Heart left ventricle (tissue), 16 donors: ENCODE results near the gene CD300E. TPM values are rescaled to one million over a fixed set of nuclear protein-coding genes. Genes with fewer than 3 reads are reported as not detected.

Experiments used
- ATAC-seq, 4 donors: fragments of 200-7000 bp; cut with Tn5 transposase; one replicate each; pipeline ENCODE4 v1.9.1; 2020 to 2022; ENCODE audit warnings: moderate library complexity in 4 of 4, mild to moderate bottlenecking in 3 of 4, moderate number of reproducible peaks in 1 of 4
- DNase-seq, 5 donors: peaks; one replicate each; pipeline ENCODE4 v3.0.0-alpha.2; 2020
- H3K27ac ChIP-seq, 12 donors: fragments of 200-600 bp; sonication (generic) in 4 of 12; one replicate each; pipeline versions ENCODE4 v1.5.0 to v1.8.0; 2016 to 2022; ENCODE audit warnings: mild to moderate bottlenecking in 2 of 12
- H3K27me3 ChIP-seq, 9 donors: fragments of 200-600 bp; sonication (generic) in 2 of 9; one replicate each; pipeline versions ENCODE4 v1.5.1 to v1.8.0; 2016 to 2022; ENCODE audit warnings: mild to moderate bottlenecking in 3 of 9
- H3K36me3 ChIP-seq, 9 donors: fragments of 200-600 bp; sonication (generic) in 2 of 9; one replicate each; pipeline versions ENCODE4 v1.5.0 to v1.8.0; 2018 to 2022; ENCODE audit warnings: mild to moderate bottlenecking in 2 of 9
- H3K4me1 ChIP-seq, 12 donors: fragments of 200-600 bp; sonication (generic) in 4 of 12; one replicate each; pipeline versions ENCODE4 v1.5.0 to v1.8.0; 2016 to 2022; ENCODE audit warnings: mild to moderate bottlenecking in 3 of 12
- H3K4me3 ChIP-seq, 12 donors: fragments of 200-600 bp; sonication (generic) in 4 of 12; one replicate each; pipeline versions ENCODE4 v1.5.0 to v1.8.0; 2017 to 2022; ENCODE audit warnings: mild to moderate bottlenecking in 9 of 12, moderate library complexity in 4 of 12
- H3K9me3 ChIP-seq, 12 donors: fragments of 200-600 bp; sonication (generic) in 4 of 12; one replicate each; pipeline versions ENCODE4 v1.5.0 to v1.8.0; 2016 to 2022; ENCODE audit warnings: mild to moderate bottlenecking in 1 of 12
- CTCF ChIP-seq, 12 donors: fragments of 200-600 bp; sonication (generic) in 4 of 12; IDR thresholded peaks; one replicate each; pipeline versions ENCODE4 v1.5.0 to v1.8.0; 2018 to 2022; ENCODE audit warnings: antibody characterized with exemption in 12 of 12, mild to moderate bottlenecking in 5 of 12
- POLR2A ChIP-seq, 2 donors: fragments of 450-650 bp; IDR thresholded peaks; one replicate each; pipeline ENCODE4 v1.6.1; 2017; ENCODE audit warnings: antibody characterized with exemption in 2 of 2, mild to moderate bottlenecking in 2 of 2, moderate library complexity in 2 of 2
- WGBS, 4 donors: extraction: QIAGEN DNeasy Blood & Tissue Kit in 2 of 4; methylation state at CpG; one replicate each; pipeline versions ENCODE4 v1.1.5 to v1.1.7; 2013 to 2018; 5-methylcytosine and 5-hydroxymethylcytosine counted together
- intact Hi-C, 10 donors: fragments of 100-400 bp; cut with DNase I; formaldehyde crosslinking; loops; one replicate each; pipeline versions ENCODE4 v1.11.1 to v1.14.2; 2022
- polyA plus RNA-seq, 2 donors: library from polyadenylated mRNA; stranded (reverse); fragments of 200-250 nt; gene quantifications; one replicate each; pipeline ENCODE4 v1.2.3, GENCODE V29; 2013
- total RNA-seq, 9 donors: library from RNA; depleted of rRNA in 2 of 9; stranded (reverse); fragments of >200 nt in 2 of 9; fragmentation: NEBNext Ultra II Directional in 3 of 9; extraction: Animal tissue kit (Norgen Biotek cat#: 25700) in 3 of 9; gene quantifications; one replicate each; pipeline versions ENCODE4 v1.1.0 to v1.2.4, GENCODE V29; 2016 to 2023
- donor health status: ischemic (EF 13 %, LVEDD 7.1; RV severe dilation, severe dysfunction).
- donor health status: healthy with polysubstance abuse.
- donor health status: DM: no; HTN: yes; CAD: no.
- donor health status: DM: no; HTN: no; CAD: no.
- donor health status: ischemic (EF 25% LVEDD 6.9; RV normal size, moderate dysfunction).
- donor health status: ischemic (EF 25% LVEDD 5.7; RV mildly dilated, moderate dysfunction).
- donor health status: healthy.
- donor health status: DM: yes; HTN: yes; CAD: no.
- donor health status: ischemic (EF 35%, LVEDD 5.7; RV mildly dilated, moderate dysfunction).
- donor health status: nonischemic (EF 11% LVEDD 7.7; RV severe dilation, severe dysfunction).
- donor health status: DM: yes; HTN: yes; CAD: no.
- donor health status: PGD.
- donor health status: ischemic (EF 29% LVEDD 5.4; RV normal size, mild dysfunction).
- donor health status: nonischemic (EF 23%, LVEDD 6.1; RV moderate dilation, normal function).

CD300E gene
- total and polyA plus RNA-seq, 11 donors: 0.19 to 8.6 (median 0.46) TPM; not detected in 1

- Histone ChIP-seq H3K36me3 (no peaks in the 10 kb centered on the region), H3K4me3 (no peak overlapping the region), H3K4me1 (peaks cover 0 to 12% (median 0%) of the 10 kb centered on the region in 12 donors), H3K9me3 (peaks cover 0 to 4% (median 0%) of the 10 kb centered on the region in 12 donors), H3K27me3 (peaks cover 0 to 20% (median 0%) of the 10 kb centered on the region in 9 donors), H3K27ac (no peak overlapping the region)
- intact Hi-C loops: no loop called here
- no peak for DNase-seq
- 70 to 90% (median 83%) methylated on average over 3 of the region's 3 CpGs for WGBS, 4 donors
- TF ChIP-seq CTCF (IDR thresholded peaks at IDR 0.05): no peak
- TF ChIP-seq POLR2A (IDR thresholded peaks at IDR 0.05): no peak
- ATAC-seq: no peak
Measured at GRCh38 chr17:74573169-74573568, 50.4 kb downstream of the CD300E start.

DNA sequence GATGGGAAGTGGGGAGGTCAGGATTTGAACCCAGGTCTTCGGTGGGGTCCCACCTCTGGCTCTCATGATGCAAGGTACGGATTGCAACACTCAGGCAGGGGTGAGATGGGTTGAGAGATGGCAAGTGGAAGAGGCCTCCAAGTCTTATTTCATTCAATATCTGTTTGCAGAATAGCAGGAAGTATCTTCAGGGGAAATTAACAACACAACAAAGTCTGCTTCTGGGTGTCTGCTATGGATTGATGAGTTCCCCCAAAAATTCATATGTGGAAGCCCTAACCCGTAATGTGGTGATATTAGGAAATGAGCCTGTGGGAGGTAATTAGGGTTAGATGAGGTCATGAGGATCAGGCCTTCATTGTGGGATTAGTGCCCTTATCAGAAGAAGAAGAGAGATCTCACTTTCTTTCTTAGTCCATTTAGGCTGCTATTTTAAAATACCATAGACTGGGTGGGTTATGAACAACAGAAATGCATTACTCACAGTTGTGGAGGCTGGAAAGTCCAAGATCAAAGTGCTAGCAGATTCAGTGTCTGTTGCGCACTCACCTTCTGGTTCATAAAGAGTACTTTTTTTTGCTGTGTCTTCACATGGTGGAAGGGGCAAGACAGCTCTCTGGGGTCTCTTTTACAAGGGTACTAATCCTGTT lies 51.8 kb downstream of the CD300E start:
- intact Hi-C loops: no loop called here
- peaks cover 0 to 4% (median 0%) of the 10 kb centered on the region in 12 donors for H3K9me3 ChIP-seq
- WGBS, 4 donors: 67 to 80% (median 76%) methylated on average over 4 of the region's 4 CpGs

DNA sequence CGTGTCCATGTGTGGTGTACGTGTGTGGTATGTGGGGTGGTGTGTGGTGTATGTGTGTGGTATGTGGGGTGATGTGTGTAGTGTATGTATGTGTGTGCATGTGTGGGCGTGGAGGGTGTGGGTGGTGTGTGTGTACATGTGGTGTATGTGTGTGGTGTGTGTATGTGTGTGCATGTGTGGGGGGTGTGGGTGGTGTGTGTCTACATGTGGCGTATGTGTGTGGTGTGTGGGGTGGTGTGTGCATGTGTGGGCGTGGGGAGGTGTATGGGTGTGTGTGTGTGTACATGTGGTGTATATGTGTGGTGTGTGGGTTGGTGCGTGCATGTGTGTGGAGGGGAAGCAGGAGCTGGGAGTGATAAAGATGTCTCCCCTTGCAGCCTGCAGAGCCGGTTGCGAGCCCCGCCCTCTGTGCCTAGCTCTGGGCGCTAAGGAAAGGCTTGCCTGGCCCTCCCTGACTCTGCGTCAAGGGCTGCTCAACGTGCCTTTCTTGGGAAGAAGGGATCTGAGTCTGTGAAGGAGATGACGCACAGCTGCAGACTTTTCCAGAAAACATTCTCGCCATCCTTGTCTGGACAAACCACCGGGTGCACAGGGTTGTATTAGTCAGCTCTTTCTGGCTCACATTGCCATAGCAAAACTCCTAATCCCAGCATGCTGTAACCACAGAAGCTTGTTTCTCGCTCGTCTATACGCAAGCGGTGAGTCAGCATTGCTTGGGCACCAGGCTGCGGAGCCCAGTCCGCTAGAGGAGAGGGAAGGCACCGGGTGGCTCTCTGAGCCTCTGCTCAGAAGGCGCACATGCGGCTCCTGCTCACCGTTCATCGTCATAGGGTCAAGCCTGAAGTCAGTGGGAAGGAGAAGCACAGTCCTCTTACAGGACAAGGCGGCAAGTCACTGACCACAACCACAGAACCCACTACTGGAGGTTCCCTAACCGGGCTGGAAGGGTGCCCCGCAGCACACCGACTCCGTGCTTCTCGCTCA lies 54.2 kb downstream of the CD300E start:
- peaks cover 0 to 4% (median 0%) of the 10 kb centered on the region in 12 donors for H3K9me3 ChIP-seq
- peaks cover 0 to 11% (median 0%) of the 10 kb centered on the region in 9 donors for H3K27me3 ChIP-seq
- ATAC-seq (peak in 3 of 4 donors; percentile 52 to 67 (median 62)), DNase-seq (peak in 4 of 5 donors; percentile 35 to 84 (median 46))
- 70 to 75% (median 72%) methylated on average over 30 to 32 of the region's 32 CpGs for WGBS, 4 donors
- intact Hi-C loops: no loop called here
- peaks cover 0 to 32% (median 0%) of the 10 kb centered on the region in 12 donors for H3K4me1 ChIP-seq
- H3K4me3 ChIP-seq: no peak overlapping the region
- H3K27ac ChIP-seq: peak overlapping the region in 1 of 12 donors; percentile 30
- H3K36me3 ChIP-seq: no peaks in the 10 kb centered on the region
- no peak for TF ChIP-seq CTCF (IDR thresholded peaks at IDR 0.05)
- TF ChIP-seq POLR2A (IDR thresholded peaks at IDR 0.05): no peak

More for the DNA sequence above, 51.8 kb downstream of the CD300E start:
- no peak for TF ChIP-seq CTCF (IDR thresholded peaks at IDR 0.05)
- no peak for TF ChIP-seq POLR2A (IDR thresholded peaks at IDR 0.05)
- H3K4me1 ChIP-seq: peaks cover 0 to 24% (median 0%) of the 10 kb centered on the region in 12 donors
- H3K27ac ChIP-seq: no peak overlapping the region
- no peak for ATAC-seq
- no peak overlapping the region for H3K4me3 ChIP-seq
- H3K36me3 ChIP-seq: no peaks in the 10 kb centered on the region
- H3K27me3 ChIP-seq: peaks cover 0 to 19% (median 0%) of the 10 kb centered on the region in 9 donors
- no peak for DNase-seq
